DOHH2 (cell line): ENCODE data around the gene C1QL2.

Source experiments
- H3F3A ChIP-seq: fragments of 200-600 bp; sonication (generic), shearing (Covaris generic); 2 replicates; pipeline ENCODE4 v1.6.0; 2016; ENCODE audit warnings: antibody characterized with exemption, mild to moderate bottlenecking; ENCODE audit not compliant: control insufficient read depth, insufficient read depth
- H3K27ac ChIP-seq: fragments of 200-600 bp; sonication (generic); 2 replicates; pipeline ENCODE4 v1.5.1; 2014; ENCODE audit warnings: low read depth, mild to moderate bottlenecking, low read length, moderate library complexity
- H3K27me3 ChIP-seq: fragments of 200-600 bp; sonication (generic); 2 replicates; pipeline ENCODE4 v1.6.1; 2014; ENCODE audit warnings: mild to moderate bottlenecking, low read length, mixed read lengths; ENCODE audit not compliant: control insufficient read depth
- H3K36me3 ChIP-seq: fragments of 200-600 bp; sonication (generic); 2 replicates; pipeline ENCODE4 v1.6.1; 2014; ENCODE audit warnings: mild to moderate bottlenecking, low read length, moderate library complexity, mixed read lengths; ENCODE audit not compliant: control insufficient read depth
- H3K4me1 ChIP-seq: fragments of 200-600 bp; sonication (generic); 2 replicates; pipeline ENCODE4 v1.6.1; 2014; ENCODE audit warnings: mild to moderate bottlenecking, low read length, mixed read lengths; ENCODE audit not compliant: control insufficient read depth
- H3K4me2 ChIP-seq: fragments of 200-600 bp; sonication (generic); 2 replicates; pipeline ENCODE4 v1.6.0; 2014; ENCODE audit warnings: mild to moderate bottlenecking, low read length, moderate library complexity
- H3K4me3 ChIP-seq: fragments of 200-600 bp; sonication (generic); 2 replicates; pipeline ENCODE4 v1.5.1; 2014; ENCODE audit warnings: mild to moderate bottlenecking, low read length, mixed read lengths
- H3K79me2 ChIP-seq: fragments of 200-600 bp; sonication (generic); 2 replicates; pipeline ENCODE4 v1.6.1; 2014; ENCODE audit warnings: mild to moderate bottlenecking, low read length, mixed read lengths; ENCODE audit not compliant: control insufficient read depth
- H3K9me2 ChIP-seq: fragments of 200-600 bp; sonication (generic); replicated peaks from 2 replicates; pipeline ENCODE4 v1.6.1; 2014; ENCODE audit warnings: mild to moderate bottlenecking, low read length, mixed read lengths; ENCODE audit not compliant: control insufficient read depth
- H3K9me3 ChIP-seq: fragments of 200-600 bp; sonication (generic); 2 replicates; pipeline ENCODE4 v1.6.1; 2014; ENCODE audit warnings: antibody characterized with exemption, low read length, mixed read lengths; ENCODE audit not compliant: control insufficient read depth, insufficient read depth
- H4K20me1 ChIP-seq: fragments of 200-600 bp; sonication (generic); 2 replicates; pipeline ENCODE4 v1.6.0; 2014; ENCODE audit warnings: low read depth, mild to moderate bottlenecking, antibody characterized with exemption, low read length, moderate library complexity; ENCODE audit not compliant: control insufficient read depth, insufficient read depth
- EZH2phosphoT487 ChIP-seq: fragments of 200-600 bp; sonication (generic); IDR thresholded peaks from 2 replicates; pipeline ENCODE4 v1.6.1; 2017; ENCODE audit warnings: borderline replicate concordance, mild to moderate bottlenecking, antibody characterized with exemption, low read length, moderate library complexity, mixed read lengths
- TF ChIP-seq, protein P1 (sequence below): fragments of 200-600 bp; sonication (generic); IDR thresholded peaks from one replicate; pipeline ENCODE4 v1.5.1; 2014; ENCODE audit warnings: antibody characterized with exemption, mild to moderate bottlenecking, low read depth, low read length; ENCODE audit not compliant: poor library complexity, severe bottlenecking

Gene C1QL2

DNA sequence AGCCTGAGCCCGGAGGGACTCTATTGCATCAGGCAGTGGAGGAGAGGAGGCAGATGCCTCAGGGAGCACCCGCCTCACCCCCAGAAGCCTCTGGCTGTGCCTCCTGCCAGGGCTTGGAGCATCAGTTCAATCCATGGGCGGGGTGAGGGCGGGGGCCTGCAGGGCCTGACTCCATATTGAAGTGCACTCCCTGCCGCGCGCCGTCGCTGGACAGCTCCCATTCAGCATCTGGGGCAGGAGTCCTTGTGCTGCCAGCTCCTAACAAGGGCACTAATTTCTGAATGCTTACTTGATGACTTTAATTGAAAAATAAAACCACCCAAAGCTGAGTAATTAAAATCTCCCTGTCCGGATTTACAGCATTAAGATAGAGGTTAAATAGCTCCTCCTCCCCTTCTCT, 23.8 kb downstream of the C1QL2 start:
- Histone ChIP-seq H4K20me1 (no peaks in the 10 kb centered on the region), H3K4me2 (no peak overlapping the region), H3F3A (no peaks in the 10 kb centered on the region), H3K27me3 (0 out of 2 replicates have a peak, but pooled peaks cover 4% of the 10 kb centered on the region), H3K36me3 (no peaks in the 10 kb centered on the region), H3K27ac (no peak overlapping the region), H3K79me2 (no peaks in the 10 kb centered on the region), H3K4me1 (no peaks in the 10 kb centered on the region), H3K4me3 (no peak overlapping the region), H3K9me3 (no peaks in the 10 kb centered on the region), H3K9me2 (no peaks in the 10 kb centered on the region)
- no peak for TF ChIP-seq EZH2phosphoT487
- TF ChIP-seq, protein P1, sequence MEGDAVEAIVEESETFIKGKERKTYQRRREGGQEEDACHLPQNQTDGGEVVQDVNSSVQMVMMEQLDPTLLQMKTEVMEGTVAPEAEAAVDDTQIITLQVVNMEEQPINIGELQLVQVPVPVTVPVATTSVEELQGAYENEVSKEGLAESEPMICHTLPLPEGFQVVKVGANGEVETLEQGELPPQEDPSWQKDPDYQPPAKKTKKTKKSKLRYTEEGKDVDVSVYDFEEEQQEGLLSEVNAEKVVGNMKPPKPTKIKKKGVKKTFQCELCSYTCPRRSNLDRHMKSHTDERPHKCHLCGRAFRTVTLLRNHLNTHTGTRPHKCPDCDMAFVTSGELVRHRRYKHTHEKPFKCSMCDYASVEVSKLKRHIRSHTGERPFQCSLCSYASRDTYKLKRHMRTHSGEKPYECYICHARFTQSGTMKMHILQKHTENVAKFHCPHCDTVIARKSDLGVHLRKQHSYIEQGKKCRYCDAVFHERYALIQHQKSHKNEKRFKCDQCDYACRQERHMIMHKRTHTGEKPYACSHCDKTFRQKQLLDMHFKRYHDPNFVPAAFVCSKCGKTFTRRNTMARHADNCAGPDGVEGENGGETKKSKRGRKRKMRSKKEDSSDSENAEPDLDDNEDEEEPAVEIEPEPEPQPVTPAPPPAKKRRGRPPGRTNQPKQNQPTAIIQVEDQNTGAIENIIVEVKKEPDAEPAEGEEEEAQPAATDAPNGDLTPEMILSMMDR: no peak

DNA sequence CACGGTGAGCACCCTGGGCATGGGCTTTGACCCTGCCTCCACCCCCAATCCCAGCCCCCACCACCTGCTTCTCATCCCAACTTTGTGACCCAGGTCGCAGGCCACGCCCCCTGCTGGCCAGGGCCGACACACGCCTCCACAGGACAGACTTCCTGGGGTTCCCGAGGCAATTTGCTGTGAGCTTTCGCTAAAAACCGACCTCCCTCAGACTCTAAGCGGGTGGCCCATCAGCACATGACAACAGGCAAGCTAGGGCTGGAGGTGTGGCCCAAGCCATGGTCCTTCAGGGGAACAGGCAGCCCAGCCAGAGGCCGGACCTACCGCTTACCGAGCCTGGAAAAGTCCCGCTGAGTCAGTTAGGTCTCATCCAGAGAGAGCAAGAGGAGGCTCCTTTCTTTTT, 31.9 kb downstream of the C1QL2 start:
- no peaks in the 10 kb centered on the region for H4K20me1 ChIP-seq
- H3K27ac ChIP-seq: no peak overlapping the region
- H3K9me3 ChIP-seq: no peaks in the 10 kb centered on the region
- H3K36me3 ChIP-seq: no peaks in the 10 kb centered on the region
- H3K27me3 ChIP-seq: peaks cover 4% of the 10 kb centered on the region; the same call in 1 of the 2 replicates
- no peak overlapping the region for H3K4me2 ChIP-seq
- no peaks in the 10 kb centered on the region for H3K4me1 ChIP-seq
- TF ChIP-seq EZH2phosphoT487: no peak
- TF ChIP-seq, protein P1: peak; percentile 87
- H3K79me2 ChIP-seq: no peaks in the 10 kb centered on the region
- no peak overlapping the region for H3K4me3 ChIP-seq
- H3F3A ChIP-seq: no peaks in the 10 kb centered on the region
- H3K9me2 ChIP-seq: no peaks in the 10 kb centered on the region

DNA sequence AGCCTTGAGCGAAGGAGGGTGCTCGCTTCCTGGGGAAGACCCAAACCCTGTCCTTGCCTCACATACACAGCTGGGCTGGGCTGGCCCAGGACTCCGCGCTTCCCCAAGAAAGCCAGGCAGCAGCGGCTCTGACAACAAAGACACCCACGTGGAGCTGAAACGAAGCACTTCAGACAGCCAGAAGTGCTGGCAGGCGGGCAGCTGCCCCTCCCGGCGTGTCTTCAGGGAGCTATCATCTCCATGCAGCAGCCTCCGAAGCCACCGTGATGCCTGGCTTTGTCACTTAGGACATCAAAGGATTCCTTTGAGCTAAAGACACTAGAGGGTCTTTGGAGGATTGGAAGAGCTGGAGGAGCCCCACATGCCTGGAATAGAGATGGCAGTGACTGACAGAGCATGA, 35.2 kb downstream of the C1QL2 start:
- H3K79me2 ChIP-seq: no peaks in the 10 kb centered on the region
- no peak overlapping the region for H3K4me2 ChIP-seq
- H3K27me3 ChIP-seq: no peaks in the 10 kb centered on the region
- H3K4me3 ChIP-seq: no peak overlapping the region
- H3K9me2 ChIP-seq: no peaks in the 10 kb centered on the region
- no peaks in the 10 kb centered on the region for H3F3A ChIP-seq
- H3K4me1 ChIP-seq: no peaks in the 10 kb centered on the region
- H3K9me3 ChIP-seq: no peaks in the 10 kb centered on the region
- H3K27ac ChIP-seq: no peak overlapping the region
- TF ChIP-seq, protein P1: no peak
- no peak for TF ChIP-seq EZH2phosphoT487
- no peaks in the 10 kb centered on the region for H3K36me3 ChIP-seq
- no peaks in the 10 kb centered on the region for H4K20me1 ChIP-seq

DNA sequence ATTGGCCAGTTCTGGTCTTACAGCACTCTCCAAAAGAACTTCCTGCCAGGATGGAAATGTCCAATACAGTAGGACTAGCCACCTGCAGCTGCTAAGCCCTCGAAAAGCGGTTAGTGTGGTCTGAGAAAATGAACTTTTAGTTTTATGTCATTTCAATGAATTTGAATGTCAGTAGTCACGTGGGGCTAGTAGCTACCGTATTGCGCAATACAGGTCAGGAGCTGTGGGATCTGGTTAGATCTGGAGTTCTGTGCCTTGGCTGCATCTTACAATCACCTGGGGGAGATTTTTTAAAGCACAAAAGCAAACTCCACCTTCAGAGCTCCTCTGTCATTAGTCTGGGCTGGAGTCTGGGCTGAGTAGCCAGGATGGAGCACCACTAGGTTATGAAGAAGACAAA, 35.9 kb downstream of the C1QL2 start:
- no peaks in the 10 kb centered on the region for H3F3A ChIP-seq
- no peaks in the 10 kb centered on the region for H4K20me1 ChIP-seq
- no peak for TF ChIP-seq EZH2phosphoT487
- TF ChIP-seq, protein P1: no peak
- no peaks in the 10 kb centered on the region for H3K4me1 ChIP-seq
- no peaks in the 10 kb centered on the region for H3K9me3 ChIP-seq
- no peaks in the 10 kb centered on the region for H3K36me3 ChIP-seq
- no peak overlapping the region for H3K4me2 ChIP-seq
- no peaks in the 10 kb centered on the region for H3K9me2 ChIP-seq
- no peaks in the 10 kb centered on the region for H3K27me3 ChIP-seq
- H3K27ac ChIP-seq: no peak overlapping the region
- no peaks in the 10 kb centered on the region for H3K79me2 ChIP-seq
- no peak overlapping the region for H3K4me3 ChIP-seq
